HepG2 (cell line): ENCODE data around the gene NDFIP2. TPM values are rescaled to one million over a fixed set of nuclear protein-coding genes. Genes with fewer than 3 reads are reported as not detected.

ENCODE experiments used
- ATAC-seq: fragments of 200-7000 bp; cut with Tn5 transposase; 3 replicates; pipeline ENCODE4 v1.9.1; 2020; ENCODE audit warnings: mild to moderate bottlenecking, moderate library complexity
- BruUV-seq: library from RNA; stranded (reverse); fragments of 400-500 nt; replicated peaks from 2 replicates; lab custom pipeline; 2021; lab: Mats Ljungman, UMichigan
- CTCF ChIA-PET: fragments of 300-600 bp; formaldehyde crosslinking; extraction: SDS; loops from one replicate; lab custom pipeline; 2021; ENCODE audit warnings: low total read pairs, inconsistent platforms, low intra/inter-chr PET ratio; lab: Yijun Ruan, JAX
- POLR2A ChIA-PET: fragments of 350-600 bp; sonication (Branson Sonifier 250); formaldehyde crosslinking; loops from one replicate; lab custom pipeline; 2020; ENCODE audit warnings: antibody characterized with exemption, inconsistent platforms; lab: Yijun Ruan, JAX
- DNase-seq: peaks from one replicate; pipeline ENCODE4 v3.0.0-alpha.2; 2015; ENCODE audit warnings: low spot score
- FAIRE-seq: peaks from 3 replicates; lab custom pipeline; 2011; peaks lifted over from hg19 to GRCh38; lab: Jason Lieb, UNC
- H2AFZ ChIP-seq: one replicate; pipeline ENCODE4 v1.6.1; 2011; ENCODE audit warnings: low read length, inconsistent platforms
- H3K27ac ChIP-seq: fragments of 300-600 bp; 3 replicates; pipeline ENCODE4 v1.8.0; 2011; ENCODE audit warnings: mixed run types, mild to moderate bottlenecking, mixed read lengths, low read length, inconsistent platforms; ENCODE audit not compliant: insufficient read depth; ENCODE audit errors: extremely low read length
- H3K27me3 ChIP-seq, 2 experiments: fragments of 200-600 bp in 1 of 2; 2 replicates in 1 of 2; 3 replicates in 1 of 2; pipeline versions ENCODE4 v1.6.0 to v1.8.0; 2011; ENCODE audit warnings: low read length in 2 of 2, mild to moderate bottlenecking in 2 of 2, moderate library complexity in 2 of 2, inconsistent platforms in 1 of 2; ENCODE audit not compliant: insufficient read depth in 2 of 2, control insufficient read depth in 1 of 2
- H3K36me3 ChIP-seq, 2 experiments: fragments of 200-600 bp in 1 of 2; replicated peaks in 1 of 2; 2 replicates in 1 of 2; 3 replicates in 1 of 2; pipeline versions ENCODE4 v1.5.1 to v1.8.0; 2011; ENCODE audit warnings: low read length in 2 of 2, inconsistent platforms in 1 of 2; ENCODE audit not compliant: insufficient read depth in 2 of 2, control insufficient read depth in 1 of 2
- H3K4me1 ChIP-seq: 2 replicates; pipeline ENCODE4 v1.5.1; 2012; ENCODE audit warnings: low read length, inconsistent platforms; ENCODE audit not compliant: insufficient read depth
- H3K4me2 ChIP-seq: 2 replicates; pipeline ENCODE4 v1.6.0; 2011; ENCODE audit warnings: low read depth, low read length, inconsistent platforms
- H3K4me3 ChIP-seq, 3 experiments: fragments of 200-600 bp in 1 of 3; sonication (generic), shearing (Covaris generic) in 1 of 3; replicated peaks in 1 of 3; 2 replicates each; pipeline ENCODE4 v1.5.1; 2011 to 2016; ENCODE audit warnings: low read length in 3 of 3, inconsistent platforms in 2 of 3, low read depth in 2 of 3, mild to moderate bottlenecking in 2 of 3, control low read depth in 1 of 3, mixed read lengths in 1 of 3; ENCODE audit not compliant: insufficient read depth in 1 of 3
- H3K79me2 ChIP-seq: one replicate; pipeline ENCODE4 v1.6.1; 2011; ENCODE audit warnings: low read length, inconsistent platforms; ENCODE audit not compliant: insufficient read depth
- H3K9ac ChIP-seq: 2 replicates; pipeline ENCODE4 v1.6.0; 2011; ENCODE audit warnings: mild to moderate bottlenecking, low read depth, low read length, inconsistent platforms; ENCODE audit not compliant: insufficient read depth
- H3K9me3 ChIP-seq: 2 replicates; pipeline ENCODE4 v1.5.1; 2012; ENCODE audit warnings: mild to moderate bottlenecking, low read length
- H4K20me1 ChIP-seq: 2 replicates; pipeline ENCODE4 v1.6.0; 2011; ENCODE audit warnings: inconsistent platforms, mild to moderate bottlenecking, low read length, moderate library complexity; ENCODE audit not compliant: insufficient read depth
- GLMP ChIP-seq: sonication (generic); formaldehyde crosslinking; IDR thresholded peaks from 2 replicates; pipeline ENCODE4 v1.9.0; 2021; ENCODE audit warnings: missing genetic modification reagents, mild to moderate bottlenecking, borderline replicate concordance
- MEF2D ChIP-seq: sonication (generic); formaldehyde crosslinking; IDR thresholded peaks from 2 replicates; pipeline ENCODE4 v1.5.1; 2020; ENCODE audit warnings: mild to moderate bottlenecking, missing genetic modification reagents
- MLXIP ChIP-seq: sonication (generic); formaldehyde crosslinking; IDR thresholded peaks from 2 replicates; pipeline ENCODE4 v1.9.0; 2021; ENCODE audit warnings: missing genetic modification reagents, borderline replicate concordance
- STAT6 ChIP-seq: sonication (generic); formaldehyde crosslinking; IDR thresholded peaks from 2 replicates; pipeline ENCODE4 v1.4.0; 2020; ENCODE audit warnings: missing genetic modification reagents, mild to moderate bottlenecking, borderline replicate concordance
- TRAFD1 ChIP-seq: sonication (generic); formaldehyde crosslinking; IDR thresholded peaks from 2 replicates; pipeline ENCODE4 v1.5.1; 2020; ENCODE audit warnings: missing genetic modification reagents, mild to moderate bottlenecking, borderline replicate concordance
- ZBTB26 ChIP-seq: IDR thresholded peaks from 2 replicates; pipeline ENCODE4 v1.6.1; 2016; ENCODE audit warnings: missing compliant biosample characterization, missing genetic modification reagents, borderline replicate concordance
- ZFYVE20 ChIP-seq: sonication (generic); formaldehyde crosslinking; IDR thresholded peaks from 2 replicates; pipeline ENCODE4 v1.8.0; 2023; ENCODE audit warnings: low read depth, mild to moderate bottlenecking, moderate library complexity, missing genetic modification reagents, borderline replicate concordance
- ZKSCAN8 ChIP-seq: IDR thresholded peaks from 2 replicates; pipeline ENCODE4 v1.6.1; 2016; ENCODE audit warnings: borderline replicate concordance, missing genetic modification reagents, missing compliant biosample characterization
- ZNF17 ChIP-seq: sonication (generic); formaldehyde crosslinking; IDR thresholded peaks from 2 replicates; pipeline ENCODE4 v1.5.0; 2020; ENCODE audit warnings: mild to moderate bottlenecking, missing genetic modification reagents
- ZNF335 ChIP-seq: sonication (generic); formaldehyde crosslinking; IDR thresholded peaks from 2 replicates; pipeline ENCODE4 v1.4.0; 2020; ENCODE audit warnings: missing genetic modification reagents
- ZNF441 ChIP-seq: sonication (generic); formaldehyde crosslinking; IDR thresholded peaks from 2 replicates; pipeline ENCODE4 v1.7.0; 2021; ENCODE audit warnings: missing genetic modification reagents, borderline replicate concordance
- ZNF580 ChIP-seq: IDR thresholded peaks from 2 replicates; pipeline ENCODE4 v1.6.1; 2016; ENCODE audit warnings: low read depth, borderline replicate concordance
- whole genome bisulfite sequencing: methylation state at CpG from one replicate; pipeline ENCODE4 v1.1.6; 2017; ENCODE audit warnings: low lambda C conversion rate; 5-methylcytosine and 5-hydroxymethylcytosine counted together
- in situ Hi-C: cut with HindIII; loops from 2 replicates; pipeline ENCODE4 v1.10.0; 2017; ENCODE audit warnings: low pct_unique_long_range_greater_than_20kb; ENCODE audit not compliant: extremely low pct_ligation_motif_present
- intact Hi-C: fragments of 100-400 bp; cut with micrococcal nuclease; formaldehyde crosslinking; loops from one replicate; pipeline ENCODE4 v1.10.0; 2022; ENCODE audit not compliant: unreplicated experiment
- polyA plus RNA-seq, 8 experiments: library from polyadenylated mRNA; depleted of rRNA in 3 of 8; stranded (reverse) in 7 of 8; unstranded in 1 of 8; fragments of >200 nt; fragmentation: Illumina TruSeq in 4 of 8; extraction: Trizol in 4 of 8; gene quantifications; 2 replicates each; pipeline versions ENCODE4 v1.2.1 to v1.2.3, GENCODE V29; 2011 to 2016; ENCODE audit warnings: low read depth in 4 of 8, missing spikeins in 1 of 8, mixed read lengths in 1 of 8; ENCODE audit not compliant: insufficient read depth in 1 of 8
- total RNA-seq, 5 experiments: library from RNA; depleted of rRNA; stranded (reverse); fragments of >200 nt; fragmentation: Illumina TruSeq; extraction: Trizol; gene quantifications; 2 replicates each; pipeline ENCODE4 v1.2.3, GENCODE V29; 2016; ENCODE audit warnings: low read depth in 1 of 5

Gene NDFIP2
- total and polyA plus RNA-seq, 2 of the 13 experiments (the other 11 are each of a cell fraction or from before 2014, with no cell fraction given) = 23.2 to 32.0 TPM

- TF ChIP-seq STAT6 (no peak), ZNF335 (CRISPR knock-in tag) (no peak)
Observed at GRCh38 chr13:79566118-79566517, 85.2 kb downstream of the NDFIP2 start (continued).

GRCh38 chr13:79571147-79571546 lies 90.2 kb downstream of the NDFIP2 start:
- ATAC-seq = no peak
- no peaks in the 10 kb centered on the region for H3K36me3 ChIP-seq
- no peaks in the 10 kb centered on the region for H3K4me1 ChIP-seq
- H2AFZ ChIP-seq = no peak overlapping the region
- in situ Hi-C loops (no loop called here), intact Hi-C loops (no loop called here)
- no peaks in the 10 kb centered on the region for H3K79me2 ChIP-seq
- no peaks in the 10 kb centered on the region for H4K20me1 ChIP-seq
- H3K4me3 ChIP-seq = no peak overlapping the region
- ChIA-PET CTCF (no interaction called here), POLR2A (no interaction called here)
- WGBS = 14% methylated on average over 1 of the region's 1 CpG
- H3K9me3 ChIP-seq = no peaks in the 10 kb centered on the region
- H3K9ac ChIP-seq = no peak overlapping the region
- FAIRE-seq = no peak
- no peak overlapping the region for H3K4me2 ChIP-seq
- BruUV-seq = no TSS peak
- H3K27me3 ChIP-seq = no peaks in the 10 kb centered on the region
- no peak overlapping the region for H3K27ac ChIP-seq
- no peak for DNase-seq
- TF ChIP-seq ZNF441 (CRISPR knock-in tag) = no peak
- TF ChIP-seq ZNF580 (CRISPR knock-in tag) = no peak
- no peak for TF ChIP-seq ZBTB26
- no peak for TF ChIP-seq MEF2D (CRISPR knock-in tag)
- TF ChIP-seq ZKSCAN8 (CRISPR knock-in tag) = no peak
- no peak for TF ChIP-seq MLXIP (CRISPR knock-in tag)
- no peak for TF ChIP-seq ZFYVE20 (CRISPR knock-in tag)
- no peak for TF ChIP-seq GLMP (CRISPR knock-in tag)
- TF ChIP-seq ZNF17 (CRISPR knock-in tag) = no peak
- no peak for TF ChIP-seq TRAFD1
